Measurements from ENCODE around the gene CHMP6. TPM values are rescaled to one million over a fixed set of nuclear protein-coding genes. Genes with fewer than 3 reads are reported as not detected.

Gene CHMP6
- total RNA-seq, 1 experiment from 2014 or later: 22.0 TPM

DNA sequence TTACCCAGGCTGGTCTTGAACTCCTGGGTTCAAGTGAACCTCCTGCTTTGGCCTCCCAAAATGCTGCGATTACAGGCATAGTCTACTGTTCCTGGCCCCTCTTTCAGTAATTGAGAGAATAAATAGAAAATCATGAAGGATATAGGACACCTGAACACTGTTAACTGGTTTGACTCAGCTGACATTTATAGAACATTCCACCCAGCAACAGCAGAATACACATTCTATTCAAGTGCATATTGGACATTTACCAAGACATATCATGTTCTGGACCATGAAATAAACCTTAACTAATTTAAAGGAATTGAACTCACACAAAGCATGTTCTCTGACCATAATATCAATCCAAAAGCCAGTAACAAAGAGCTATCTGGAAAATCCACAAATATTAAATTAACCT, 23.5 kb downstream of the CHMP6 start (continued):
- TF ChIP-seq, protein P1, sequence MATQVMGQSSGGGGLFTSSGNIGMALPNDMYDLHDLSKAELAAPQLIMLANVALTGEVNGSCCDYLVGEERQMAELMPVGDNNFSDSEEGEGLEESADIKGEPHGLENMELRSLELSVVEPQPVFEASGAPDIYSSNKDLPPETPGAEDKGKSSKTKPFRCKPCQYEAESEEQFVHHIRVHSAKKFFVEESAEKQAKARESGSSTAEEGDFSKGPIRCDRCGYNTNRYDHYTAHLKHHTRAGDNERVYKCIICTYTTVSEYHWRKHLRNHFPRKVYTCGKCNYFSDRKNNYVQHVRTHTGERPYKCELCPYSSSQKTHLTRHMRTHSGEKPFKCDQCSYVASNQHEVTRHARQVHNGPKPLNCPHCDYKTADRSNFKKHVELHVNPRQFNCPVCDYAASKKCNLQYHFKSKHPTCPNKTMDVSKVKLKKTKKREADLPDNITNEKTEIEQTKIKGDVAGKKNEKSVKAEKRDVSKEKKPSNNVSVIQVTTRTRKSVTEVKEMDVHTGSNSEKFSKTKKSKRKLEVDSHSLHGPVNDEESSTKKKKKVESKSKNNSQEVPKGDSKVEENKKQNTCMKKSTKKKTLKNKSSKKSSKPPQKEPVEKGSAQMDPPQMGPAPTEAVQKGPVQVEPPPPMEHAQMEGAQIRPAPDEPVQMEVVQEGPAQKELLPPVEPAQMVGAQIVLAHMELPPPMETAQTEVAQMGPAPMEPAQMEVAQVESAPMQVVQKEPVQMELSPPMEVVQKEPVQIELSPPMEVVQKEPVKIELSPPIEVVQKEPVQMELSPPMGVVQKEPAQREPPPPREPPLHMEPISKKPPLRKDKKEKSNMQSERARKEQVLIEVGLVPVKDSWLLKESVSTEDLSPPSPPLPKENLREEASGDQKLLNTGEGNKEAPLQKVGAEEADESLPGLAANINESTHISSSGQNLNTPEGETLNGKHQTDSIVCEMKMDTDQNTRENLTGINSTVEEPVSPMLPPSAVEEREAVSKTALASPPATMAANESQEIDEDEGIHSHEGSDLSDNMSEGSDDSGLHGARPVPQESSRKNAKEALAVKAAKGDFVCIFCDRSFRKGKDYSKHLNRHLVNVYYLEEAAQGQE (IDR thresholded peaks at IDR 0.05; ENCODE audit: low read depth): no peak

- ATAC-seq: no peak
- Histone ChIP-seq H3K36me3 (ENCODE audit: control insufficient read depth in 1 of 2, insufficient read depth in 2 of 2, low read length in 2 of 2) (no peaks in the 10 kb centered on the region), H3K4me1 (ENCODE audit: control insufficient read depth in 1 of 2, insufficient read depth in 2 of 2, low read length in 2 of 2) (no peaks in the 10 kb centered on the region), H3K4me2 (ENCODE audit: low read length) (no peak overlapping the region), H4K20me1 (ENCODE audit: insufficient read depth) (no peaks in the 10 kb centered on the region), H3K27me3 (ENCODE audit: insufficient read depth, low read length) (no peaks in the 10 kb centered on the region), H3K27ac (ENCODE audit: low read depth, low read length) (no peak overlapping the region), H3K9me3 (ENCODE audit: control insufficient read depth in 1 of 2, insufficient read depth in 1 of 2, low read depth in 1 of 2, low read length in 2 of 2) (peaks cover 0 to 8% of the 10 kb centered on the region in 2 experiments; a peak in 2 of 4 replicates), H3K4me3 (replicated peaks in 1 of 2; ENCODE audit: low read depth in 1 of 2, low read length in 2 of 2) (no peak overlapping the region), H3K9me2 (ENCODE audit: insufficient read depth) (no peaks in the 10 kb centered on the region), H2AFZ (ENCODE audit: low read depth, low read length, poor library complexity, severe bottlenecking) (no peak overlapping the region), H3K9ac (ENCODE audit: low read length) (no peak overlapping the region), H3K79me2 (ENCODE audit: insufficient read depth, low read length) (no peaks in the 10 kb centered on the region)
- TF ChIP-seq ZBTB33 (IDR thresholded peaks at IDR 0.05; ENCODE audit: extremely low read depth, insufficient replicate concordance, low read length) (no peak), EGR1 (IDR thresholded peaks at IDR 0.05; ENCODE audit: low read depth) (no peak), CBX3 (IDR thresholded peaks at IDR 0.05; ENCODE audit: low read depth) (no peak), SIN3A (IDR thresholded peaks at IDR 0.05; ENCODE audit: low read depth) (no peak), SP1 (IDR thresholded peaks at IDR 0.05; ENCODE audit: low read depth) (no peak), ZFX (IDR thresholded peaks at IDR 0.05) (no peak), ZNF274 (IDR thresholded peaks at IDR 0.05; ENCODE audit: low read depth, low read length) (no peak), RAD21 (IDR thresholded peaks at IDR 0.05; ENCODE audit: low read depth) (no peak), MAX (IDR thresholded peaks at IDR 0.05) (no peak), JUND (IDR thresholded peaks at IDR 0.05) (no peak), EZH2 (IDR thresholded peaks at IDR 0.05) (no peak), POLR2A (IDR thresholded peaks at IDR 0.05; ENCODE audit: borderline replicate concordance, extremely low read depth, insufficient read depth, insufficient read length) (no peak), FOSL1 (IDR thresholded peaks at IDR 0.05; ENCODE audit: low read depth) (no peak)
- TF ChIP-seq, protein P1 (IDR thresholded peaks at IDR 0.05; ENCODE audit: low read depth): no peak
- TF ChIP-seq, protein P2, sequence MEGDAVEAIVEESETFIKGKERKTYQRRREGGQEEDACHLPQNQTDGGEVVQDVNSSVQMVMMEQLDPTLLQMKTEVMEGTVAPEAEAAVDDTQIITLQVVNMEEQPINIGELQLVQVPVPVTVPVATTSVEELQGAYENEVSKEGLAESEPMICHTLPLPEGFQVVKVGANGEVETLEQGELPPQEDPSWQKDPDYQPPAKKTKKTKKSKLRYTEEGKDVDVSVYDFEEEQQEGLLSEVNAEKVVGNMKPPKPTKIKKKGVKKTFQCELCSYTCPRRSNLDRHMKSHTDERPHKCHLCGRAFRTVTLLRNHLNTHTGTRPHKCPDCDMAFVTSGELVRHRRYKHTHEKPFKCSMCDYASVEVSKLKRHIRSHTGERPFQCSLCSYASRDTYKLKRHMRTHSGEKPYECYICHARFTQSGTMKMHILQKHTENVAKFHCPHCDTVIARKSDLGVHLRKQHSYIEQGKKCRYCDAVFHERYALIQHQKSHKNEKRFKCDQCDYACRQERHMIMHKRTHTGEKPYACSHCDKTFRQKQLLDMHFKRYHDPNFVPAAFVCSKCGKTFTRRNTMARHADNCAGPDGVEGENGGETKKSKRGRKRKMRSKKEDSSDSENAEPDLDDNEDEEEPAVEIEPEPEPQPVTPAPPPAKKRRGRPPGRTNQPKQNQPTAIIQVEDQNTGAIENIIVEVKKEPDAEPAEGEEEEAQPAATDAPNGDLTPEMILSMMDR (IDR thresholded peaks at IDR 0.05 in 2 of 3, conservative IDR thresholded peaks at IDR 0.05 in 1 of 3; ENCODE audit: borderline replicate concordance in 1 of 3, insufficient read depth in 1 of 3, low read depth in 2 of 3, low read length in 2 of 3): no peak
- CTCF ChIA-PET: no interaction called here
- no peak for DNase-seq (ENCODE audit: low read depth, low spot score)
- POLR2A ChIA-PET: no interaction called here
- RAD21 ChIA-PET (ENCODE audit: low non-redundant PET in 1 of 2, low total read pairs in 2 of 2, uncharacterized antibody in 2 of 2, unreplicated experiment in 2 of 2): no interaction called here
- BruUV-seq (replicated peaks): no TSS peak
- intact Hi-C loops (cut with micrococcal nuclease): no loop called here
These were observed 24.9 kb downstream of the CHMP6 start for GRCh38 chr17:81016575-81016974.
